ENCODE results near the gene UBE3A. TPM values are rescaled to one million over a fixed set of nuclear protein-coding genes. Genes with fewer than 3 reads are reported as not detected.

The UBE3A gene
- total RNA-seq, 2 experiments from 2014 or later: 89.0 to 102 TPM

- POLR2A ChIA-PET: interaction anchor here (1.5 kb wide), 1 partner anchor 42 kb away, joined by 4 read pairs; no protein-coding TSS in a partner anchor
- DNase-seq: no peak
- Mint-ChIP-seq H3K36me3 (peaks cover 39% of the 10 kb centered on the region), H3K27ac (no peak overlapping the region), H3K4me3 (no peak overlapping the region), H3K4me1 (ENCODE audit: low read depth) (peaks cover 25% of the 10 kb centered on the region), H3K9me3 (no peaks in the 10 kb centered on the region), H3K27me3 (no peaks in the 10 kb centered on the region)
- intact Hi-C loops (cut with micrococcal nuclease): loop anchor here (10.0 kb wide), 1 partner anchor 70 kb away; no protein-coding TSS in a partner anchor
- CTCF ChIA-PET: no interaction called here
Measured at GRCh38 chr15:25394898-25395297, 43.9 kb downstream of the UBE3A start.

- H3K4me3 Mint-ChIP-seq: no peak overlapping the region
- peaks cover 35% of the 10 kb centered on the region for H3K4me1 Mint-ChIP-seq (ENCODE audit: low read depth)
- intact Hi-C loops (cut with micrococcal nuclease): loop anchor here (2.0 to 10.0 kb wide), 2 partner anchors 14 to 68 kb away; no protein-coding TSS in a partner anchor
- H3K36me3 Mint-ChIP-seq: peaks cover 41% of the 10 kb centered on the region
- ChIA-PET POLR2A (interaction anchor here (1.6 kb wide), 1 partner anchor 46 kb away, joined by 7 read pairs; the partner anchor contains the start of gene UBE3A), CTCF (interaction anchor here (0.6 to 1.3 kb wide), 2 partner anchors 10 to 14 kb away, joined by 3 read pairs; no protein-coding TSS in a partner anchor)
- no peaks in the 10 kb centered on the region for H3K27me3 Mint-ChIP-seq
- H3K9me3 Mint-ChIP-seq: no peaks in the 10 kb centered on the region
- DNase-seq: no peak
- no peak overlapping the region for H3K27ac Mint-ChIP-seq
Measured at GRCh38 chr15:25392806-25393205, 46.0 kb downstream of the UBE3A start.

- no peak overlapping the region for H3K27ac Mint-ChIP-seq
- ChIA-PET CTCF (interaction anchor here (1.3 kb wide), 1 partner anchor 13 kb away, joined by 3 read pairs; no protein-coding TSS in a partner anchor), POLR2A (interaction anchor here (1.6 kb wide), 1 partner anchor 47 kb away, joined by 7 read pairs; the partner anchor contains the start of gene UBE3A)
- no peaks in the 10 kb centered on the region for H3K27me3 Mint-ChIP-seq
- intact Hi-C loops (cut with micrococcal nuclease): loop anchor here (2.0 to 10.0 kb wide), 2 partner anchors 13 to 67 kb away; no protein-coding TSS in a partner anchor
- no peak overlapping the region for H3K4me3 Mint-ChIP-seq
- peaks cover 40% of the 10 kb centered on the region for H3K36me3 Mint-ChIP-seq
- H3K9me3 Mint-ChIP-seq: no peaks in the 10 kb centered on the region
- peaks cover 29% of the 10 kb centered on the region for H3K4me1 Mint-ChIP-seq (ENCODE audit: low read depth)
- DNase-seq: no peak
Measured at GRCh38 chr15:25391971-25392721, 46.7 kb downstream of the UBE3A start.

- Mint-ChIP-seq H3K4me1 (ENCODE audit: low read depth) (peaks cover 32% of the 10 kb centered on the region), H3K4me3 (no peak overlapping the region), H3K36me3 (peaks cover 68% of the 10 kb centered on the region), H3K27me3 (no peaks in the 10 kb centered on the region), H3K9me3 (peaks cover 8% of the 10 kb centered on the region), H3K27ac (no peak overlapping the region)
- intact Hi-C loops (cut with micrococcal nuclease): no loop called here
- POLR2A ChIA-PET: no interaction called here
- CTCF ChIA-PET: no interaction called here
- DNase-seq: no peak
Measured at GRCh38 chr15:25385986-25386385, 52.8 kb downstream of the UBE3A start.

GRCh38 chr15:25381579-25381978 lies 57.2 kb downstream of the UBE3A start:
- Mint-ChIP-seq H3K4me1 (ENCODE audit: low read depth) (peaks cover 53% of the 10 kb centered on the region), H3K9me3 (peaks cover 10% of the 10 kb centered on the region), H3K27ac (no peak overlapping the region), H3K36me3 (peaks cover 53% of the 10 kb centered on the region), H3K4me3 (no peak overlapping the region), H3K27me3 (no peaks in the 10 kb centered on the region)
- POLR2A ChIA-PET: no interaction called here
- CTCF ChIA-PET: no interaction called here
- intact Hi-C loops (cut with micrococcal nuclease): no loop called here
- no peak for DNase-seq

- Mint-ChIP-seq H3K27ac (no peak overlapping the region), H3K27me3 (no peaks in the 10 kb centered on the region), H3K36me3 (peaks cover 52% of the 10 kb centered on the region), H3K9me3 (peaks cover 3% of the 10 kb centered on the region), H3K4me1 (ENCODE audit: low read depth) (peaks cover 41% of the 10 kb centered on the region), H3K4me3 (no peak overlapping the region)
- intact Hi-C loops (cut with micrococcal nuclease): loop anchor here (2.0 to 10.0 kb wide), 4 partner anchors 14 to 694 kb away; partner anchors contain the start of gene UBE3A
- ChIA-PET POLR2A (no interaction called here), CTCF (interaction anchor here (0.8 to 0.9 kb wide), 2 partner anchors 14 to 556 kb away, joined by 3 read pairs; no protein-coding TSS in a partner anchor)
- DNase-seq: no peak
Measured at GRCh38 chr15:25378501-25378901, 60.3 kb downstream of the UBE3A start.

- H3K36me3 Mint-ChIP-seq: peaks cover 62% of the 10 kb centered on the region
- no peak overlapping the region for H3K27ac Mint-ChIP-seq
- no peak overlapping the region for H3K4me3 Mint-ChIP-seq
- no peak for DNase-seq
- H3K9me3 Mint-ChIP-seq: peaks cover 3% of the 10 kb centered on the region
- no peaks in the 10 kb centered on the region for H3K27me3 Mint-ChIP-seq
- intact Hi-C loops (cut with micrococcal nuclease): loop anchor here (5.0 to 10.0 kb wide), 3 partner anchors 62 to 697 kb away; partner anchors contain the start of gene UBE3A
- peaks cover 38% of the 10 kb centered on the region for H3K4me1 Mint-ChIP-seq (ENCODE audit: low read depth)
- ChIA-PET CTCF (no interaction called here), POLR2A (no interaction called here)
Measured at GRCh38 chr15:25375557-25375956, 63.3 kb downstream of the UBE3A start.

GRCh38 chr15:25374143-25374542 lies 64.7 kb downstream of the UBE3A start:
- intact Hi-C loops (cut with micrococcal nuclease): loop anchor here (10.0 kb wide), 1 partner anchor 481 kb away; no protein-coding TSS in a partner anchor
- CTCF ChIA-PET: no interaction called here
- Mint-ChIP-seq H3K36me3 (peaks cover 64% of the 10 kb centered on the region), H3K4me1 (ENCODE audit: low read depth) (peaks cover 35% of the 10 kb centered on the region), H3K4me3 (no peak overlapping the region), H3K9me3 (no peaks in the 10 kb centered on the region), H3K27me3 (no peaks in the 10 kb centered on the region), H3K27ac (no peak overlapping the region)
- no peak for DNase-seq
- POLR2A ChIA-PET: no interaction called here

GRCh38 chr15:25372298-25372697 lies 66.5 kb downstream of the UBE3A start:
- CTCF ChIA-PET: no interaction called here
- Mint-ChIP-seq H3K27me3 (no peaks in the 10 kb centered on the region), H3K9me3 (no peaks in the 10 kb centered on the region), H3K4me3 (no peak overlapping the region), H3K36me3 (peaks cover 66% of the 10 kb centered on the region), H3K4me1 (ENCODE audit: low read depth) (peaks cover 25% of the 10 kb centered on the region), H3K27ac (no peak overlapping the region)
- intact Hi-C loops (cut with micrococcal nuclease): loop anchor here (10.0 kb wide), 1 partner anchor 483 kb away; no protein-coding TSS in a partner anchor
- POLR2A ChIA-PET: no interaction called here
- DNase-seq: no peak

- DNase-seq: no peak
- intact Hi-C loops (cut with micrococcal nuclease): no loop called here
- H3K4me1 Mint-ChIP-seq (ENCODE audit: low read depth): peaks cover 30% of the 10 kb centered on the region
- H3K27me3 Mint-ChIP-seq: no peaks in the 10 kb centered on the region
- no peaks in the 10 kb centered on the region for H3K9me3 Mint-ChIP-seq
- no peak overlapping the region for H3K27ac Mint-ChIP-seq
- no peak overlapping the region for H3K4me3 Mint-ChIP-seq
- H3K36me3 Mint-ChIP-seq: peaks cover 51% of the 10 kb centered on the region
- POLR2A ChIA-PET: no interaction called here
- CTCF ChIA-PET: no interaction called here
Measured at GRCh38 chr15:25368850-25369249, 70.0 kb downstream of the UBE3A start.

- intact Hi-C loops (cut with micrococcal nuclease): no loop called here
- H3K36me3 Mint-ChIP-seq: peaks cover 35% of the 10 kb centered on the region
- no peak overlapping the region for H3K4me3 Mint-ChIP-seq
- H3K4me1 Mint-ChIP-seq (ENCODE audit: low read depth): peaks cover 23% of the 10 kb centered on the region
- CTCF ChIA-PET: no interaction called here
- POLR2A ChIA-PET: no interaction called here
- H3K9me3 Mint-ChIP-seq: no peaks in the 10 kb centered on the region
- H3K27ac Mint-ChIP-seq: no peak overlapping the region
- no peak for DNase-seq
- no peaks in the 10 kb centered on the region for H3K27me3 Mint-ChIP-seq
Measured at GRCh38 chr15:25366058-25366457, 72.8 kb downstream of the UBE3A start.

- no peak for DNase-seq
- Mint-ChIP-seq H3K4me1 (ENCODE audit: low read depth) (peaks cover 15% of the 10 kb centered on the region), H3K4me3 (no peak overlapping the region), H3K27me3 (no peaks in the 10 kb centered on the region), H3K27ac (no peak overlapping the region), H3K36me3 (peaks cover 33% of the 10 kb centered on the region), H3K9me3 (no peaks in the 10 kb centered on the region)
- CTCF ChIA-PET: no interaction called here
- POLR2A ChIA-PET: no interaction called here
- intact Hi-C loops (cut with micrococcal nuclease): no loop called here
Measured at GRCh38 chr15:25362545-25362944, 76.3 kb downstream of the UBE3A start.
